ENCODE data around the gene USP17L26.
"Not testable (repeated sequence)": the region's sequence is repeated elsewhere in the genome, so short reads cannot be mapped to it uniquely, and the experiment has no call there.

USP17L26 gene, protein sequence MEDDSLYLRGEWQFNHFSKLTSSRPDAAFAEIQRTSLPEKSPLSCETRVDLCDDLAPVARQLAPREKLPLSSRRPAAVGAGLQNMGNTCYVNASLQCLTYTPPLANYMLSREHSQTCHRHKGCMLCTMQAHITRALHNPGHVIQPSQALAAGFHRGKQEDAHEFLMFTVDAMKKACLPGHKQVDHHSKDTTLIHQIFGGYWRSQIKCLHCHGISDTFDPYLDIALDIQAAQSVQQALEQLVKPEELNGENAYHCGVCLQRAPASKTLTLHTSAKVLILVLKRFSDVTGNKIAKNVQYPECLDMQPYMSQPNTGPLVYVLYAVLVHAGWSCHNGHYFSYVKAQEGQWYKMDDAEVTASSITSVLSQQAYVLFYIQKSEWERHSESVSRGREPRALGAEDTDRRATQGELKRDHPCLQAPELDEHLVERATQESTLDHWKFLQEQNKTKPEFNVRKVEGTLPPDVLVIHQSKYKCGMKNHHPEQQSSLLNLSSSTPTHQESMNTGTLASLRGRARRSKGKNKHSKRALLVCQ

DNA sequence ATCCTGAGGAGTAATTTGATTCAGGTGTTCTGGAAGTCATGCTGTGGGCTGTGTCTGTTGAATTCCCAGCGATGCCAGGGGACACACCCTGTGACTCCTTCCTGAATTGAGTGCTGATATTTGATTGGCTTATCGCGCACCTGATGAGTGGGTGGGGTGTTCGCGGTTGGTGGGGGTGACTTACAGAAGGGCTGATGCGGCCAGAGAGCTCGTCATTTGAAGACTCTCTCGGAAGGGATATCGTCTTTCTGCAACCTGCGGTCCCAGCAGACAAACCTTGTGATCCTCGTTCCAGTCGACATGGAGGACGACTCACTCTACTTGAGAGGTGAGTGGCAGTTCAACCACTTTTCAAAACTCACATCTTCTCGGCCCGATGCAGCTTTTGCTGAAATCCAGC, at the start of gene USP17L26:
Gene USP17L26 (plus strand): TSS at position 301 of the 400 bp plus-strand sequence. CDS start 0 bp downstream, at position 301.
- not testable (repeated sequence) for DNase-seq (ENCODE audit: low read depth in 2 of 2)

DNA sequence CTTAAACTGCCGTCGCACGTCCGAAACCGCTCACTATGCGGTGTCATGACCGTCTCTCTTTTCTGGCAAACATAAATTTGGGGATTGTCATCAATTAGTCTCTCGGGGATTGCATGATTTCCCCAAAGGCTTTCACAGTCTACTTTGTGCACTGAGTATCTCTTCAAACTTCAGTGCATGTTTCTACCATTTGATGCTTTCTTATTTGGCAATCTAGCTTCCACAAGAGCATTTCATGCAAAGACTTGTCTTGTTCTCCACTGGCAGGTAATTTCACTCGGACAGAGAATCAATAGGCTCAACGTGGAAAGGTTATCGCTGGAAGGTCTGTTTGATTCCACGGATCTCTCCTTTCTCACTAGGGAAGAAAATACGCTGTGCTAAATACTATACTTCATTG, 10.3 kb upstream of the USP17L26 start:
- DNase-seq (ENCODE audit: low read depth in 2 of 2) = not testable (repeated sequence)

DNA sequence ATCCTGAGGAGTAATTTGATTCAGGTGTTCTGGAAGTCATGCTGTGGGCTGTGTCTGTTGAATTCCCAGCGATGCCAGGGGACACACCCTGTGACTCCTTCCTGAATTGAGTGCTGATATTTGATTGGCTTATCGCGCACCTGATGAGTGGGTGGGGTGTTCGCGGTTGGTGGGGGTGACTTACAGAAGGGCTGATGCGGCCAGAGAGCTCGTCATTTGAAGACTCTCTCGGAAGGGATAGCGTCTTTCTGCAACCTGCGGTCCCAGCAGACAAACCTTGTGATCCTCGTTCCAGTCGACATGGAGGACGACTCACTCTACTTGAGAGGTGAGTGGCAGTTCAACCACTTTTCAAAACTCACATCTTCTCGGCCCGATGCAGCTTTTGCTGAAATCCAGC, 9.6 kb upstream of the USP17L26 start, which contains the start of gene USP17L24:
Gene USP17L24 (plus strand): TSS at position 301 of the 400 bp plus-strand sequence. CDS start 0 bp downstream, at position 301.
- DNase-seq (ENCODE audit: low read depth in 2 of 2) = not testable (repeated sequence)

DNA sequence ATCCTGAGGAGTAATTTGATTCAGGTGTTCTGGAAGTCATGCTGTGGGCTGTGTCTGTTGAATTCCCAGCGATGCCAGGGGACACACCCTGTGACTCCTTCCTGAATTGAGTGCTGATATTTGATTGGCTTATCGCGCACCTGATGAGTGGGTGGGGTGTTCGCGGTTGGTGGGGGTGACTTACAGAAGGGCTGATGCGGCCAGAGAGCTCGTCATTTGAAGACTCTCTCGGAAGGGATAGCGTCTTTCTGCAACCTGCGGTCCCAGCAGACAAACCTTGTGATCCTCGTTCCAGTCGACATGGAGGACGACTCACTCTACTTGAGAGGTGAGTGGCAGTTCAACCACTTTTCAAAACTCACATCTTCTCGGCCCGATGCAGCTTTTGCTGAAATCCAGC, 4.8 kb upstream of the USP17L26 start, which contains the start of gene USP17L25:
Gene USP17L25 (plus strand): TSS at position 301 of the 400 bp plus-strand sequence. CDS start 0 bp downstream, at position 301.
- not testable (repeated sequence) for DNase-seq (ENCODE audit: low read depth in 2 of 2)

DNA sequence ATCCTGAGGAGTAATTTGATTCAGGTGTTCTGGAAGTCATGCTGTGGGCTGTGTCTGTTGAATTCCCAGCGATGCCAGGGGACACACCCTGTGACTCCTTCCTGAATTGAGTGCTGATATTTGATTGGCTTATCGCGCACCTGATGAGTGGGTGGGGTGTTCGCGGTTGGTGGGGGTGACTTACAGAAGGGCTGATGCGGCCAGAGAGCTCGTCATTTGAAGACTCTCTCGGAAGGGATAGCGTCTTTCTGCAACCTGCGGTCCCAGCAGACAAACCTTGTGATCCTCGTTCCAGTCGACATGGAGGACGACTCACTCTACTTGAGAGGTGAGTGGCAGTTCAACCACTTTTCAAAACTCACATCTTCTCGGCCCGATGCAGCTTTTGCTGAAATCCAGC, 4.6 kb downstream of the USP17L26 start, which contains the start of gene USP17L5:
Gene USP17L5 (plus strand): TSS at position 301 of the 400 bp plus-strand sequence. CDS start 0 bp downstream, at position 301.
- not testable (repeated sequence) for DNase-seq (ENCODE audit: low read depth in 2 of 2)

DNA sequence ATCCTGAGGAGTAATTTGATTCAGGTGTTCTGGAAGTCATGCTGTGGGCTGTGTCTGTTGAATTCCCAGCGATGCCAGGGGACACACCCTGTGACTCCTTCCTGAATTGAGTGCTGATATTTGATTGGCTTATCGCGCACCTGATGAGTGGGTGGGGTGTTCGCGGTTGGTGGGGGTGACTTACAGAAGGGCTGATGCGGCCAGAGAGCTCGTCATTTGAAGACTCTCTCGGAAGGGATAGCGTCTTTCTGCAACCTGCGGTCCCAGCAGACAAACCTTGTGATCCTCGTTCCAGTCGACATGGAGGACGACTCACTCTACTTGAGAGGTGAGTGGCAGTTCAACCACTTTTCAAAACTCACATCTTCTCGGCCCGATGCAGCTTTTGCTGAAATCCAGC, 9.4 kb downstream of the USP17L26 start, which contains the start of gene USP17L27:
Gene USP17L27 (plus strand): TSS at position 301 of the 400 bp plus-strand sequence. CDS start 0 bp downstream, at position 301.
- not testable (repeated sequence) for DNase-seq (ENCODE audit: low read depth in 2 of 2)

DNA sequence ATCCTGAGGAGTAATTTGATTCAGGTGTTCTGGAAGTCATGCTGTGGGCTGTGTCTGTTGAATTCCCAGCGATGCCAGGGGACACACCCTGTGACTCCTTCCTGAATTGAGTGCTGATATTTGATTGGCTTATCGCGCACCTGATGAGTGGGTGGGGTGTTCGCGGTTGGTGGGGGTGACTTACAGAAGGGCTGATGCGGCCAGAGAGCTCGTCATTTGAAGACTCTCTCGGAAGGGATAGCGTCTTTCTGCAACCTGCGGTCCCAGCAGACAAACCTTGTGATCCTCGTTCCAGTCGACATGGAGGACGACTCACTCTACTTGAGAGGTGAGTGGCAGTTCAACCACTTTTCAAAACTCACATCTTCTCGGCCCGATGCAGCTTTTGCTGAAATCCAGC, 14.1 kb downstream of the USP17L26 start, which contains the start of gene USP17L28:
Gene USP17L28 (plus strand): TSS at position 301 of the 400 bp plus-strand sequence. CDS start 0 bp downstream, at position 301.
- not testable (repeated sequence) for DNase-seq (ENCODE audit: low read depth in 2 of 2)

DNA sequence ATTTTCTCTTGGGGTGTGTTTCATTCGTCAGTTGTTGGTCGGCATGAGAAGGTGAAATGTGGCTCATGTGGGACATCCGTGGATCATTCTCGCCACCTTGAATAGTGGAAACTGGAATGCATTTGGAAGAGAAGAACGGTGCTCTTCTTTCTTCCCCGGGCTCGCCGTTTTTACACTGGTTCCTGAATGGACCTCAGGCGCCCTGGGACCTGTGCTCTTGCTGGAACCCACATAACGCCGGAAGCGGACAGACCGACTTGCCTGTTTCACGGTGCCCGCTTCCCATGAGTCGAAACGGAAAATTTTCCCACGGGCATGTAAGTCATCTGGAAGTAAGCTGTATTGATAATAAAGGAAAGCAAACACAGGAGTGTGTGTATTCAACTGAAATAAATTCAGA, 16.4 kb downstream of the USP17L26 start:
- DNase-seq (ENCODE audit: low read depth in 2 of 2) = not testable (repeated sequence)

DNA sequence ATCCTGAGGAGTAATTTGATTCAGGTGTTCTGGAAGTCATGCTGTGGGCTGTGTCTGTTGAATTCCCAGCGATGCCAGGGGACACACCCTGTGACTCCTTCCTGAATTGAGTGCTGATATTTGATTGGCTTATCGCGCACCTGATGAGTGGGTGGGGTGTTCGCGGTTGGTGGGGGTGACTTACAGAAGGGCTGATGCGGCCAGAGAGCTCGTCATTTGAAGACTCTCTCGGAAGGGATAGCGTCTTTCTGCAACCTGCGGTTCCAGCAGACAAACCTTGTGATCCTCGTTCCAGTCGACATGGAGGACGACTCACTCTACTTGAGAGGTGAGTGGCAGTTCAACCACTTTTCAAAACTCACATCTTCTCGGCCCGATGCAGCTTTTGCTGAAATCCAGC, 18.9 kb downstream of the USP17L26 start, which contains the start of gene USP17L29:
Gene USP17L29 (plus strand): TSS at position 301 of the 400 bp plus-strand sequence. CDS start 0 bp downstream, at position 301.
- DNase-seq (ENCODE audit: low read depth in 2 of 2) = not testable (repeated sequence)

DNA sequence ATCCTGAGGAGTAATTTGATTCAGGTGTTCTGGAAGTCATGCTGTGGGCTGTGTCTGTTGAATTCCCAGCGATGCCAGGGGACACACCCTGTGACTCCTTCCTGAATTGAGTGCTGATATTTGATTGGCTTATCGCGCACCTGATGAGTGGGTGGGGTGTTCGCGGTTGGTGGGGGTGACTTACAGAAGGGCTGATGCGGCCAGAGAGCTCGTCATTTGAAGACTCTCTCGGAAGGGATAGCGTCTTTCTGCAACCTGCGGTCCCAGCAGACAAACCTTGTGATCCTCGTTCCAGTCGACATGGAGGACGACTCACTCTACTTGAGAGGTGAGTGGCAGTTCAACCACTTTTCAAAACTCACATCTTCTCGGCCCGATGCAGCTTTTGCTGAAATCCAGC, 28.4 kb downstream of the USP17L26 start, which contains the start of gene USP17L30:
Gene USP17L30 (plus strand): TSS at position 301 of the 400 bp plus-strand sequence. CDS start 0 bp downstream, at position 301.
- not testable (repeated sequence) for DNase-seq (ENCODE audit: low read depth in 2 of 2)

DNA sequence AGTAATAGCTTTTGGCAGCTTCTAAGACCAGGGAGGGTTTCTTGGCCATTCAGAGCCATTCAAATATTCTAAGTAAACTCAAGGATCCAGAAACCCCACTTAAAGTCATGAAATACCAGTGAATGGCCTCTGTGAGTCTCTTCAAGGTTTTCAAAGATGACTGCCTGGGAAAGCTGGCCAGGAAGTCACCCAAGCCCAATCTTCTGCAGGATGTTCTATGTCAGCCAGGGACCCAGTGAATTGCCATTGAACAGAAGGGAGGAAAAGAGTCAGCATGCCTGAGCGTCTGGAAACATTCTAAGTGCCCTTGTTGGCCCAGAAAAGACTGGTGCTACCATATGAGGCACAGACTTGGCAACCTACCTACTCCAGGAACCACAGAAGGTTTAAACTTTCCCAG, 45.4 kb downstream of the USP17L26 start:
- not testable (repeated sequence) for DNase-seq (ENCODE audit: low read depth in 2 of 2)

DNA sequence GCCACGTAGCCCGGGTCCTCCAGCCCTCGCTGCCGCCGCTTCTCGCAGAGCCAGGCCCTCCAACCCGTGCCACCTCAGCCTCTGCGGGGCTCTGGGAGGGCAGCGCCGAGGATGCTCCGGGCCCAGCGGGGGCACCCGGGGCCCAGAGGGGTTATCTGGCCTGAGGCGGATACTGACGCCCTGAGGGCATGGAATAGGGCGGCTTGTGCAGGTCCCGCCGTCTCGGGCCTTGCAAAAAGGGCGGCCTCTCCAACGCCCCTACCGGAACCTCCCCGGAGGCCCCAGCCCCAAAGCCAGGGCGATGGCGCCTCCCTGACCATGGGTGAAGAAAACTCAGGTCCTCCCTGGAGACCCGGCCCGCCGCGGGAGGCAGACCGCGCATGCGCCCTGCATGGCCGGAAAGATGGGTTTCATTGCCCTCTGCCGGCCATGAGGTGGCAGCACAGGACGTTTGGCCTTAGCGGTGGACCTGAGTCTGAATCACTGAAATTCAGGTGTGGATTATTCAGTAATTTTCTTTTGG, 46.6 kb downstream of the USP17L26 start:
- DNase-seq (ENCODE audit: low read depth in 2 of 2) = peak; percentile 14 to 20

DNA sequence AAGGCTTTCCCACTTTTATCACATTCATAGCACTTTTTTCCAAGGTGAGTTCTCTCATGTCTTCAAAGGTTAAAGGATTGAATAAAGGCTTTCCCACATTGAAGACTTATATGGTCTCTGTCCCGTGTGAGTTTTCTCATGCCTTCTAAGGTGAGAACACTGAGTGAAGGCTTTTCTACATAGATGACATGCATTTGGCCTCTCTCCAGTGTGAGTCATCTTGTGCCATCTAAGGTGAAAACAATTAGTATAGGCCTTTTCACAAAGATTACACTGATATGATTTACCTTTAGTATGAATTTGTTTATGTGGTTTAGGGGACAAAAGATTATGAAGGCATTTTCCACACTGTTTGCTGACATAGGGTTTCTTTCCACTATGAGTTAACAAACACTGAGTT, 49.7 kb downstream of the USP17L26 start:
- no peak for DNase-seq (ENCODE audit: low read depth in 2 of 2)
